ENCODE results near the gene NAA15.
"Not testable (repeated sequence)": the region's sequence is repeated elsewhere in the genome, so short reads cannot be mapped to it uniquely, and the experiment has no call there.

DNA sequence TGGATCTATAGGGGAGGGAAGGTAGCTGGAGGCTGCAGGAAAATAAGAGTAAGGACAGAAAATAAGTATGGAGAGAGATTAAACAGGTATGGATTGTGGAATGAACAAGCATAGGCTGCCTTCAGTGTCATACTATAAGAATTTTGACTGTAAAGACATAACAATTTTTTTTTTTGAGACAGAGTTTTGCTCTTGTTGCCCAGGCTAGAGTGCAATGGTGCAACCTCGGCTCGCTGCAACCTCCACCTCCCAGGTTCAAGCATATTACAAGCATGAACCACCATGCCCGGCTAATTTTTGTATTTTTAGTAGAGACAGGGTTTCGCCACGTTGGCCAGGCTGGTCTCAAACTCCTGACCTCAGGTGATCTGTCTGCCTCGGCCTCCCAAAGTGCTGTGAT is 45.7 kb upstream of the NAA15 start:
- TF ChIP-seq, protein P1, sequence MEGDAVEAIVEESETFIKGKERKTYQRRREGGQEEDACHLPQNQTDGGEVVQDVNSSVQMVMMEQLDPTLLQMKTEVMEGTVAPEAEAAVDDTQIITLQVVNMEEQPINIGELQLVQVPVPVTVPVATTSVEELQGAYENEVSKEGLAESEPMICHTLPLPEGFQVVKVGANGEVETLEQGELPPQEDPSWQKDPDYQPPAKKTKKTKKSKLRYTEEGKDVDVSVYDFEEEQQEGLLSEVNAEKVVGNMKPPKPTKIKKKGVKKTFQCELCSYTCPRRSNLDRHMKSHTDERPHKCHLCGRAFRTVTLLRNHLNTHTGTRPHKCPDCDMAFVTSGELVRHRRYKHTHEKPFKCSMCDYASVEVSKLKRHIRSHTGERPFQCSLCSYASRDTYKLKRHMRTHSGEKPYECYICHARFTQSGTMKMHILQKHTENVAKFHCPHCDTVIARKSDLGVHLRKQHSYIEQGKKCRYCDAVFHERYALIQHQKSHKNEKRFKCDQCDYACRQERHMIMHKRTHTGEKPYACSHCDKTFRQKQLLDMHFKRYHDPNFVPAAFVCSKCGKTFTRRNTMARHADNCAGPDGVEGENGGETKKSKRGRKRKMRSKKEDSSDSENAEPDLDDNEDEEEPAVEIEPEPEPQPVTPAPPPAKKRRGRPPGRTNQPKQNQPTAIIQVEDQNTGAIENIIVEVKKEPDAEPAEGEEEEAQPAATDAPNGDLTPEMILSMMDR (IDR thresholded peaks at IDR 0.05; ENCODE audit: insufficient read depth, low read length): not testable (repeated sequence)
- not testable (repeated sequence) for TF ChIP-seq REST (IDR thresholded peaks at IDR 0.05; ENCODE audit: insufficient replicate concordance, low read depth); SPI1 (IDR thresholded peaks at IDR 0.05; ENCODE audit: borderline replicate concordance, low read depth)

All from HL-60 (cell line).